ENCODE data around the gene STPG3. TPM values are rescaled to one million over a fixed set of nuclear protein-coding genes. Genes with fewer than 3 reads are reported as not detected.

STPG3 gene
- total and polyA plus RNA-seq, 9 of the 15 experiments (the other 6 are each of a cell fraction or from before 2014, with no cell fraction given): not detected

- TF ChIP-seq, protein P1, sequence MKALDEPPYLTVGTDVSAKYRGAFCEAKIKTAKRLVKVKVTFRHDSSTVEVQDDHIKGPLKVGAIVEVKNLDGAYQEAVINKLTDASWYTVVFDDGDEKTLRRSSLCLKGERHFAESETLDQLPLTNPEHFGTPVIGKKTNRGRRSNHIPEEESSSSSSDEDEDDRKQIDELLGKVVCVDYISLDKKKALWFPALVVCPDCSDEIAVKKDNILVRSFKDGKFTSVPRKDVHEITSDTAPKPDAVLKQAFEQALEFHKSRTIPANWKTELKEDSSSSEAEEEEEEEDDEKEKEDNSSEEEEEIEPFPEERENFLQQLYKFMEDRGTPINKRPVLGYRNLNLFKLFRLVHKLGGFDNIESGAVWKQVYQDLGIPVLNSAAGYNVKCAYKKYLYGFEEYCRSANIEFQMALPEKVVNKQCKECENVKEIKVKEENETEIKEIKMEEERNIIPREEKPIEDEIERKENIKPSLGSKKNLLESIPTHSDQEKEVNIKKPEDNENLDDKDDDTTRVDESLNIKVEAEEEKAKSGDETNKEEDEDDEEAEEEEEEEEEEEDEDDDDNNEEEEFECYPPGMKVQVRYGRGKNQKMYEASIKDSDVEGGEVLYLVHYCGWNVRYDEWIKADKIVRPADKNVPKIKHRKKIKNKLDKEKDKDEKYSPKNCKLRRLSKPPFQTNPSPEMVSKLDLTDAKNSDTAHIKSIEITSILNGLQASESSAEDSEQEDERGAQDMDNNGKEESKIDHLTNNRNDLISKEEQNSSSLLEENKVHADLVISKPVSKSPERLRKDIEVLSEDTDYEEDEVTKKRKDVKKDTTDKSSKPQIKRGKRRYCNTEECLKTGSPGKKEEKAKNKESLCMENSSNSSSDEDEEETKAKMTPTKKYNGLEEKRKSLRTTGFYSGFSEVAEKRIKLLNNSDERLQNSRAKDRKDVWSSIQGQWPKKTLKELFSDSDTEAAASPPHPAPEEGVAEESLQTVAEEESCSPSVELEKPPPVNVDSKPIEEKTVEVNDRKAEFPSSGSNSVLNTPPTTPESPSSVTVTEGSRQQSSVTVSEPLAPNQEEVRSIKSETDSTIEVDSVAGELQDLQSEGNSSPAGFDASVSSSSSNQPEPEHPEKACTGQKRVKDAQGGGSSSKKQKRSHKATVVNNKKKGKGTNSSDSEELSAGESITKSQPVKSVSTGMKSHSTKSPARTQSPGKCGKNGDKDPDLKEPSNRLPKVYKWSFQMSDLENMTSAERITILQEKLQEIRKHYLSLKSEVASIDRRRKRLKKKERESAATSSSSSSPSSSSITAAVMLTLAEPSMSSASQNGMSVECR (CRISPR knock-in tag; IDR thresholded peaks at IDR 0.05): peak; percentile 69
- TF ChIP-seq MEF2D (tag; conservative IDR thresholded peaks at IDR 0.05; ENCODE audit: low read depth): no peak
- TF ChIP-seq BHLHE40 (IDR thresholded peaks at IDR 0.05; ENCODE audit: low read length): no peak
- peak; percentile 17 for TF ChIP-seq PHF20 (IDR thresholded peaks at IDR 0.05; ENCODE audit: partially characterized antibody)
- 0 out of 4 replicates have a peak, but pooled peaks of 1 of the 2 experiments have one; percentile 24 for TF ChIP-seq FOXA3 (CRISPR knock-in tag; conservative IDR thresholded peaks at IDR 0.05 in 1 of 2, IDR thresholded peaks at IDR 0.05 in 1 of 2)
- TF ChIP-seq PURB (CRISPR knock-in tag; IDR thresholded peaks at IDR 0.05; ENCODE audit: low read depth): no peak
- TF ChIP-seq, protein P2, sequence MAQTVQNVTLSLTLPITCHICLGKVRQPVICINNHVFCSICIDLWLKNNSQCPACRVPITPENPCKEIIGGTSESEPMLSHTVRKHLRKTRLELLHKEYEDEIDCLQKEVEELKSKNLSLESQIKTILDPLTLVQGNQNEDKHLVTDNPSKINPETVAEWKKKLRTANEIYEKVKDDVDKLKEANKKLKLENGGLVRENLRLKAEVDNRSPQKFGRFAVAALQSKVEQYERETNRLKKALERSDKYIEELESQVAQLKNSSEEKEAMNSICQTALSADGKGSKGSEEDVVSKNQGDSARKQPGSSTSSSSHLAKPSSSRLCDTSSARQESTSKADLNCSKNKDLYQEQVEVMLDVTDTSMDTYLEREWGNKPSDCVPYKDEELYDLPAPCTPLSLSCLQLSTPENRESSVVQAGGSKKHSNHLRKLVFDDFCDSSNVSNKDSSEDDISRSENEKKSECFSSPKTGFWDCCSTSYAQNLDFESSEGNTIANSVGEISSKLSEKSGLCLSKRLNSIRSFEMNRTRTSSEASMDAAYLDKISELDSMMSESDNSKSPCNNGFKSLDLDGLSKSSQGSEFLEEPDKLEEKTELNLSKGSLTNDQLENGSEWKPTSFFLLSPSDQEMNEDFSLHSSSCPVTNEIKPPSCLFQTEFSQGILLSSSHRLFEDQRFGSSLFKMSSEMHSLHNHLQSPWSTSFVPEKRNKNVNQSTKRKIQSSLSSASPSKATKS (CRISPR knock-in tag; IDR thresholded peaks at IDR 0.05): no peak
- peak; percentile 49; the same call in 1 of the 2 replicates for TF ChIP-seq ZFX (CRISPR knock-in tag; IDR thresholded peaks at IDR 0.05)
- no peak for TF ChIP-seq RAD51 (IDR thresholded peaks at IDR 0.05; ENCODE audit: borderline replicate concordance, low read depth)
- TF ChIP-seq, protein P3, sequence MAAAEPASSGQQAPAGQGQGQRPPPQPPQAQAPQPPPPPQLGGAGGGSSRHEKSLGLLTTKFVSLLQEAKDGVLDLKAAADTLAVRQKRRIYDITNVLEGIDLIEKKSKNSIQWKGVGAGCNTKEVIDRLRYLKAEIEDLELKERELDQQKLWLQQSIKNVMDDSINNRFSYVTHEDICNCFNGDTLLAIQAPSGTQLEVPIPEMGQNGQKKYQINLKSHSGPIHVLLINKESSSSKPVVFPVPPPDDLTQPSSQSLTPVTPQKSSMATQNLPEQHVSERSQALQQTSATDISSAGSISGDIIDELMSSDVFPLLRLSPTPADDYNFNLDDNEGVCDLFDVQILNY (CRISPR knock-in tag; IDR thresholded peaks at IDR 0.05): no peak
- TF ChIP-seq TBP (optimal IDR thresholded peaks at IDR 0.05; ENCODE audit: low read depth, low read length): peak; percentile 80
- no peak for TF ChIP-seq ZFPM2 (CRISPR knock-in tag; IDR thresholded peaks at IDR 0.05)
- TF ChIP-seq, protein P4, sequence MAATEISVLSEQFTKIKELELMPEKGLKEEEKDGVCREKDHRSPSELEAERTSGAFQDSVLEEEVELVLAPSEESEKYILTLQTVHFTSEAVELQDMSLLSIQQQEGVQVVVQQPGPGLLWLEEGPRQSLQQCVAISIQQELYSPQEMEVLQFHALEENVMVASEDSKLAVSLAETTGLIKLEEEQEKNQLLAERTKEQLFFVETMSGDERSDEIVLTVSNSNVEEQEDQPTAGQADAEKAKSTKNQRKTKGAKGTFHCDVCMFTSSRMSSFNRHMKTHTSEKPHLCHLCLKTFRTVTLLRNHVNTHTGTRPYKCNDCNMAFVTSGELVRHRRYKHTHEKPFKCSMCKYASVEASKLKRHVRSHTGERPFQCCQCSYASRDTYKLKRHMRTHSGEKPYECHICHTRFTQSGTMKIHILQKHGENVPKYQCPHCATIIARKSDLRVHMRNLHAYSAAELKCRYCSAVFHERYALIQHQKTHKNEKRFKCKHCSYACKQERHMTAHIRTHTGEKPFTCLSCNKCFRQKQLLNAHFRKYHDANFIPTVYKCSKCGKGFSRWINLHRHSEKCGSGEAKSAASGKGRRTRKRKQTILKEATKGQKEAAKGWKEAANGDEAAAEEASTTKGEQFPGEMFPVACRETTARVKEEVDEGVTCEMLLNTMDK (IDR thresholded peaks at IDR 0.05; ENCODE audit: borderline replicate concordance, insufficient read depth, low read depth, low read length, poor library complexity, severe bottlenecking): peak; percentile 64
Observed at GRCh38 chr9:137254624-137255447, 3.8 kb downstream of the STPG3 start, which contains the start of gene NELFB (continued).
